GM12878 (cell line): Measurements from ENCODE around the gene NTM.

Experiments
- POLR2A ChIP-seq: IDR thresholded peaks from 2 replicates; pipeline ENCODE4 v1.6.1; 2011; ENCODE audit warnings: low read depth, mild to moderate bottlenecking, low read length
- POLR2AphosphoS5 ChIP-seq: IDR thresholded peaks from 2 replicates; pipeline ENCODE4 v1.6.1; 2011; ENCODE audit warnings: mild to moderate bottlenecking, low read length, inconsistent platforms
- ZZZ3 ChIP-seq: IDR thresholded peaks from 2 replicates; pipeline ENCODE4 v1.6.1; 2011; ENCODE audit warnings: low read depth; ENCODE audit not compliant: control insufficient read depth, insufficient read length

DNA sequence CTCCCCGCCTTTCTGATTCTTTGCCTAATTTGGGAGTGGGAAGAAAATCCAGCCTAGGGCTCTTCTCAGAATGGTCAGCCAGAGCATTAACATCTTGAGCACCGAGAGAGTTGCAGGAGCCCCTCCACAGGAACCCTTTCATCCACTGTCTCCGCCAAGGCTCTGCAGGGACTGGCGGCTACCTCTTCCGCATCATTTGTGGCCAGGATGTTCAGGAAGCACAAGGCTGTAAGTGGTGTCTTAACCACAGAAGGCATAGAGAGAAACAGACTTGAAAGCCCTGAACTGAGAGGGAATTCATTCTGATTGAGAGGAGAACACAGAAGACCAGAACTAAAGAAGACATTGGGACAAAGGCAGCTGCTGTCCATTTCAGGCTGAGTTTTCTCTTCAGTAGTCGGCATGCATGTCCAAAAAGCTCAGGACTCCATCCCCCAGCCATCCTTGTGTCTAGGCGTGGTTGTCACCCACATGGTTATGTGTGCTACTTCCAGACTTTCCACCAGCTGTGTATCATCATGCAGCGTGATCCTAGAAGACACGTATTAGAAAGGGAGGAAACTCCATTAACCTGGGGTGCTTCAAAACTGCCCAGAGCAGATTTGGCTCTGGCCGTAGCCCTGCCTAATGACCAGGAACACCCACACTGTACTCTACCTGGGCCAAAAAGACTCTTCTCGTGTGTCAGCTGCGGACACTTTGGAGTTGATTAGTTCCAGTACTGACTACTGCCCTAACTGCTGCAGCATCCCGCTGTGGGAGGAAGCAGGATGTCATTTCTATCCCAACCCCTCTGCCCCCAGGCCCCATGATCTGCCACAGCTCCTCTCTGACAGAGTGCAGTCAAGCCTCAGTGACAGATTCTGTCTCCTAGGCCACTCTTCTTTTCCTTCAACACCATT lies 725.1 kb downstream of the NTM start:
- TF ChIP-seq POLR2A (no peak), POLR2AphosphoS5 (no peak), ZZZ3 (no peak)
